Type B pancreatic cell (in vitro differentiated cells): ENCODE measurements around the gene PMEPA1. TPM values are rescaled to one million over a fixed set of nuclear protein-coding genes. Genes with fewer than 3 reads are reported as not detected.

Experiments
- DNase-seq: peaks from one replicate; pipeline ENCODE4 v3.0.0; 2021; ENCODE audit warnings: mixed read lengths; ENCODE audit not compliant: unreplicated experiment; ENCODE audit errors: extremely low spot score
- H3K27ac Mint-ChIP-seq: 2 replicates; pipeline ENCODE4 v1.8.0; 2021; ENCODE audit warnings: mild to moderate bottlenecking, mixed read lengths
- H3K27me3 Mint-ChIP-seq: 2 replicates; pipeline ENCODE4 v1.8.0; 2021; ENCODE audit warnings: mixed read lengths
- H3K36me3 Mint-ChIP-seq: 2 replicates; pipeline ENCODE4 v1.8.0; 2021; ENCODE audit warnings: mixed read lengths
- H3K4me1 Mint-ChIP-seq: one replicate; pipeline ENCODE4 v1.8.0; 2021; ENCODE audit warnings: mixed read lengths; ENCODE audit not compliant: unreplicated experiment
- H3K4me3 Mint-ChIP-seq: 2 replicates; pipeline ENCODE4 v1.8.0; 2021; ENCODE audit warnings: mild to moderate bottlenecking, mixed read lengths
- H3K9me3 Mint-ChIP-seq: 2 replicates; pipeline ENCODE4 v1.8.0; 2021; ENCODE audit warnings: mixed read lengths
- CTCF ChIP-seq: fragments of 200-600 bp; sonication (generic); conservative IDR thresholded peaks from 2 replicates; pipeline ENCODE4 v1.5.0; 2021; ENCODE audit warnings: antibody characterized with exemption, mild to moderate bottlenecking
- total RNA-seq: library from RNA; stranded (reverse); gene quantifications from 2 replicates; pipeline ENCODE4 v1.2.1, GENCODE V29; 2021; ENCODE audit warnings: low replicate concordance

PMEPA1 gene
- total RNA-seq, 1 donor from 2014 or later, result 8.8 TPM

- no peak for DNase-seq
- Mint-ChIP-seq H3K27me3 (peaks cover 13% of the 10 kb centered on the region), H3K36me3 (no peaks in the 10 kb centered on the region), H3K27ac (no peak overlapping the region), H3K4me3 (no peak overlapping the region), H3K4me1 (peaks cover 17% of the 10 kb centered on the region), H3K9me3 (peaks cover 4% of the 10 kb centered on the region)
- TF ChIP-seq CTCF, result no peak
Observed at GRCh38 chr20:57601737-57602136, 108.1 kb downstream of the PMEPA1 start.

- DNase-seq, result no peak
- H3K4me3 Mint-ChIP-seq, result no peak overlapping the region
- H3K27ac Mint-ChIP-seq, result no peak overlapping the region
- peaks cover 4% of the 10 kb centered on the region for H3K9me3 Mint-ChIP-seq
- H3K4me1 Mint-ChIP-seq, result peaks cover 17% of the 10 kb centered on the region
- no peaks in the 10 kb centered on the region for H3K36me3 Mint-ChIP-seq
- peaks cover 13% of the 10 kb centered on the region for H3K27me3 Mint-ChIP-seq
- TF ChIP-seq CTCF, result no peak
Observed at GRCh38 chr20:57601211-57601570, 108.6 kb downstream of the PMEPA1 start.

- no peak for TF ChIP-seq CTCF
Observed at GRCh38 chr20:57600320-57601210, 109.2 kb downstream of the PMEPA1 start.

GRCh38 chr20:57598491-57598890 is 111.3 kb downstream of the PMEPA1 start:
- no peak for TF ChIP-seq CTCF

More at GRCh38 chr20:57600320-57601210, 109.2 kb downstream of the PMEPA1 start:
- Mint-ChIP-seq H3K36me3 (no peaks in the 10 kb centered on the region), H3K4me1 (peaks cover 17% of the 10 kb centered on the region), H3K4me3 (no peak overlapping the region), H3K9me3 (peaks cover 4% of the 10 kb centered on the region), H3K27me3 (peaks cover 9% of the 10 kb centered on the region), H3K27ac (no peak overlapping the region)
- DNase-seq, result no peak

More at GRCh38 chr20:57598491-57598890, 111.3 kb downstream of the PMEPA1 start:
- H3K9me3 Mint-ChIP-seq, result peaks cover 4% of the 10 kb centered on the region
- no peak overlapping the region for H3K27ac Mint-ChIP-seq
- no peak for DNase-seq
- peaks cover 14% of the 10 kb centered on the region for H3K27me3 Mint-ChIP-seq
- H3K4me1 Mint-ChIP-seq, result peaks cover 27% of the 10 kb centered on the region
- no peaks in the 10 kb centered on the region for H3K36me3 Mint-ChIP-seq
- H3K4me3 Mint-ChIP-seq, result no peak overlapping the region

Other genes with a start within 250 kb of the PMEPA1 start
- gene CTCFL, start 184.9 kb downstream of the PMEPA1 start, total RNA-seq, result 0.07 TPM in 2 replicates
- 2.3 and 4.7 TPM in 2 replicates for gene PCK1, start 148.9 kb downstream of the PMEPA1 start, total RNA-seq
- not detected in 2 replicates for gene ZBP1, start 89.6 kb downstream of the PMEPA1 start, total RNA-seq